Measurements from ENCODE around the gene MPO.

GRCh38 chr17:58279736-58280479 is 827 bp downstream of the MPO start:
- TF ChIP-seq CTCF (IDR thresholded peaks at IDR 0.05) (no peak), POLR2A (IDR thresholded peaks at IDR 0.05) (no peak), EP300 (IDR thresholded peaks at IDR 0.05) (no peak)

Data from ovary (tissue), 3 donors.